ENCODE data around the gene TRIO. TPM values are rescaled to one million over a fixed set of nuclear protein-coding genes. Genes with fewer than 3 reads are reported as not detected.

Gene TRIO
- total RNA-seq, 1 donor from 2014 or later = 148 TPM

DNA sequence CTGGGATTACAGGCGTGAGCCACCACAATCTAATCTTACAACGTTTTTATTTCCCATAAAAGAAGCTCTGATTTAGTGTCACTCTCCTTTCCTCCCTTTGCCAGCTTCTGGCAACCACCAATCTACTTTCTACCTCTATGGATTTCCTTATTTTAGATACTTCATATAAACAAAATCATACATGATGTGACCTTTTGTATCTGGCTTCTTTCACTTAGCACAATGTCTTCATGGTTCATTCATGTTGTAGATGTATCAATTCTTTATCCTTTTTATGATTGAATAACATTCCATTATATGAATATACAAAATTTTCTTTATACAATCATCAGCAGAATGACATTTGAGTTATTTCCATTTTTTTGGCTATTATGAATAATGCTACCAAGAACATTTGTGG lies 9.7 kb upstream of the TRIO start:
- Histone ChIP-seq H3K36me3 (no peaks in the 10 kb centered on the region), H3K4me3 (no peak overlapping the region), H3K9me3 (no peaks in the 10 kb centered on the region), H3K27ac (no peak overlapping the region), H3K27me3 (no peaks in the 10 kb centered on the region), H3K4me1 (no peaks in the 10 kb centered on the region)
- no peak for DNase-seq
- ATAC-seq = no peak
- intact Hi-C loops (cut with DNase I) = no loop called here
- TF ChIP-seq, protein P1, sequence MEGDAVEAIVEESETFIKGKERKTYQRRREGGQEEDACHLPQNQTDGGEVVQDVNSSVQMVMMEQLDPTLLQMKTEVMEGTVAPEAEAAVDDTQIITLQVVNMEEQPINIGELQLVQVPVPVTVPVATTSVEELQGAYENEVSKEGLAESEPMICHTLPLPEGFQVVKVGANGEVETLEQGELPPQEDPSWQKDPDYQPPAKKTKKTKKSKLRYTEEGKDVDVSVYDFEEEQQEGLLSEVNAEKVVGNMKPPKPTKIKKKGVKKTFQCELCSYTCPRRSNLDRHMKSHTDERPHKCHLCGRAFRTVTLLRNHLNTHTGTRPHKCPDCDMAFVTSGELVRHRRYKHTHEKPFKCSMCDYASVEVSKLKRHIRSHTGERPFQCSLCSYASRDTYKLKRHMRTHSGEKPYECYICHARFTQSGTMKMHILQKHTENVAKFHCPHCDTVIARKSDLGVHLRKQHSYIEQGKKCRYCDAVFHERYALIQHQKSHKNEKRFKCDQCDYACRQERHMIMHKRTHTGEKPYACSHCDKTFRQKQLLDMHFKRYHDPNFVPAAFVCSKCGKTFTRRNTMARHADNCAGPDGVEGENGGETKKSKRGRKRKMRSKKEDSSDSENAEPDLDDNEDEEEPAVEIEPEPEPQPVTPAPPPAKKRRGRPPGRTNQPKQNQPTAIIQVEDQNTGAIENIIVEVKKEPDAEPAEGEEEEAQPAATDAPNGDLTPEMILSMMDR (IDR thresholded peaks at IDR 0.05) = no peak

DNA sequence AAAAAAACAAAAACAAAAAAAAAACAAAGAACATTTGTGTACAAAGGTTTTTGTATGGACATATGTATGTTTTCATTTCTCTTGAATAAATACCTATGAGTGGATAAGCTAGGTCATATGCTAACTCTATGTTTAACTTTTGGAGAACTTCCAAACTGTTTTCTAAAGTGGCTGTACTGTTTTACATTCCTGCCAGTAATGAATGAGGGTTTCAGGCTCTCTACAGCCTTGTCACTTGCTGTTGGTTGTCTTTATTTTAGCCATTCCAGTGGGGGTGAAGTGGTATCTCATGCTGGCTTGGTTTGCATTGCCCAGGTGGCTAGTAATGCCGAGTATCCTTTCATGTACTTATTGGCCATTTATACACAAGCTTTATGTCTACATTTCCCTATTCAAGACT lies 9.1 kb upstream of the TRIO start:
- H3K4me1 ChIP-seq = no peaks in the 10 kb centered on the region
- TF ChIP-seq, protein P1 (IDR thresholded peaks at IDR 0.05) = no peak
- H3K27me3 ChIP-seq = no peaks in the 10 kb centered on the region
- intact Hi-C loops (cut with DNase I) = no loop called here
- no peak overlapping the region for H3K4me3 ChIP-seq
- DNase-seq (no peak), ATAC-seq (peak; percentile 54)
- H3K9me3 ChIP-seq = no peaks in the 10 kb centered on the region
- no peak overlapping the region for H3K27ac ChIP-seq
- no peaks in the 10 kb centered on the region for H3K36me3 ChIP-seq

DNA sequence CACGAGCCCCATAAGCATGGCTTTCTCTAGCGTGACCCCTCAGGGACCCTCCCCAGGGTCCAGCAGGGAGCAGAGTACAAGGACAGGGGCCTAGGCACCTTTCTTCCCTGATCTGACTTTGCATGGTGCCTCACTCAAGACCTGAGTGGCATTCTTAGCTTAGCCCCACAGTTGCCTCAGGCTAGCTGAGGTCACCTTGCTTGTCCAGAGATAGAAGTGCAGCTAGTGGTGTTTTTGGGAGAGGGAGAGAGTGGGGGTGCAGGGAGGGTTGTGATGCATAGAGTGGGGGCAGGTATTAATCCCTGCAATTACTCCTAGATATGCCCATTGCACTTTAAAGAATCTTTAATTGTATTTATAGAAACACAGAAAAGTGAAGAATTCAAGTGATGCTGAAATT lies 8.4 kb upstream of the TRIO start:
- intact Hi-C loops (cut with DNase I) = no loop called here
- Histone ChIP-seq H3K4me3 (no peak overlapping the region), H3K9me3 (no peaks in the 10 kb centered on the region), H3K4me1 (no peaks in the 10 kb centered on the region), H3K36me3 (no peaks in the 10 kb centered on the region), H3K27ac (no peak overlapping the region), H3K27me3 (no peaks in the 10 kb centered on the region)
- ATAC-seq (no peak), DNase-seq (no peak)
- TF ChIP-seq, protein P1 (IDR thresholded peaks at IDR 0.05) = no peak

DNA sequence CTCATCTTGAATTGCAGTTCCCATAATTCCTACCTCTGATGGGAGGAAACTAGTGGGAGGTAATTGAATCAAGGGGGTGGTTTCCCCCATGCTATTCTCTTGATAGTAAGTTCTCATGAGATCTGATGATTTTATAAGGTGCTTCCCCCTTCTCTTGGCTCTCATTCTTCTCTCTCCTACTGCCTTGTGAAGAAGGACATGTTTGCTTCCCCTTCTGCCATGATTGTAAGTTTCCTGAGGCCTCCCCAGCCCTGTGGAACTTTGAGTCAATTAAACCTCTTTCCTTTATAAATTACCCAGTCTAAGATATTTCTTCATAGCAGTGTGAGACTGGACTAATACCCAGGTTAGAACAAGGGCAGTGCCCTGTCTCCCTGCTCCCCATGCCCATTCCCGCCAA lies 7.5 kb upstream of the TRIO start:
- Histone ChIP-seq H3K36me3 (no peaks in the 10 kb centered on the region), H3K4me3 (no peak overlapping the region), H3K27me3 (no peaks in the 10 kb centered on the region), H3K4me1 (no peaks in the 10 kb centered on the region), H3K27ac (no peak overlapping the region), H3K9me3 (no peaks in the 10 kb centered on the region)
- ATAC-seq (no peak), DNase-seq (no peak)
- TF ChIP-seq, protein P1 (IDR thresholded peaks at IDR 0.05) = no peak
- intact Hi-C loops (cut with DNase I) = no loop called here

DNA sequence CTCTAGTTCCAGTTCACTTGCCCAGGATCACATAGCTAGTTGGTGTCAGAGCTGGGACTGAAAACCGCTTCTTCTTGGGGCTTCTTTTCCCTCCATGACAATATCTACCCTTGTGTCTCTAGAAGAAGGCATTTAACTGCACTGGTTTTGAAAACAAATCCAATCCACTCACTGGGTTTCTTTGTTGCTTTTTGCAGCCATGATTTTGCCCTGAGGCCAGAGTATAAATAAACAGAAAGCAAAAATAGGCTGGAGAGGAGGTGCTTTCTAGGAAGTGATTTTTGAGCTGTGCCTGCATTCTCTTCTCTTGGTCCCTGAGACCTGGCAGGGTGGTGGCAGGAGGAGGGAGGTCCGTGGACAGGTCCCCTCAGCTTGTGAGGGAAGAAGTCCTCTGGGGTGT lies 6.9 kb upstream of the TRIO start:
- DNase-seq (no peak), ATAC-seq (no peak)
- Histone ChIP-seq H3K9me3 (no peaks in the 10 kb centered on the region), H3K27ac (no peak overlapping the region), H3K27me3 (no peaks in the 10 kb centered on the region), H3K4me3 (no peak overlapping the region), H3K4me1 (no peaks in the 10 kb centered on the region), H3K36me3 (no peaks in the 10 kb centered on the region)
- TF ChIP-seq, protein P1 (IDR thresholded peaks at IDR 0.05) = no peak
- intact Hi-C loops (cut with DNase I) = no loop called here

All from upper lobe of right lung (tissue), 1 donor.